Endothelial cell of umbilical vein (primary cell): ENCODE measurements around the gene PIP4K2C. TPM values are rescaled to one million over a fixed set of nuclear protein-coding genes. Genes with fewer than 3 reads are reported as not detected.

Experiments used
- BruUV-seq: library from RNA; stranded (reverse); fragments of 400-500 nt; replicated peaks from 2 replicates; lab custom pipeline; 2021; lab: Mats Ljungman, UMichigan
- CTCF ChIA-PET: fragments of 300-600, 350-600 bp; sonication (Branson Sonifier 250); formaldehyde crosslinking; loops from one replicate; lab custom pipeline; 2021; ENCODE audit warnings: antibody characterized with exemption, inconsistent platforms; lab: Charles Lee
- POLR2A ChIA-PET: fragments of 300-600, 350-600 bp; sonication (Branson Sonifier 250); formaldehyde crosslinking; loops from one replicate; lab custom pipeline; 2021; ENCODE audit warnings: antibody characterized with exemption, inconsistent platforms; lab: Charles Lee
- DNase-seq: peaks from one replicate; pipeline ENCODE4 v3.0.0-alpha.2; 2011; ENCODE audit warnings: low read depth, low spot score
- FAIRE-seq: peaks from 2 replicates; lab custom pipeline; 2011; peaks lifted over from hg19 to GRCh38; lab: Jason Lieb, UNC
- H2AFZ ChIP-seq: 2 replicates; pipeline ENCODE4 v1.6.0; 2012; ENCODE audit warnings: low read depth, low read length, control low read depth, inconsistent platforms
- H3K27ac ChIP-seq: 2 replicates; pipeline ENCODE4 v1.5.1; 2011; ENCODE audit warnings: low read depth, mild to moderate bottlenecking, control low read depth, low read length, moderate library complexity; ENCODE audit not compliant: insufficient read depth
- H3K27me3 ChIP-seq, 2 experiments: 2 replicates each; pipeline versions ENCODE4 v1.6.0 to v1.6.1; 2011; ENCODE audit warnings: low read length in 2 of 2, mixed read lengths in 1 of 2; ENCODE audit not compliant: control insufficient read depth in 2 of 2, insufficient read depth in 2 of 2
- H3K36me3 ChIP-seq, 2 experiments: 2 replicates in 1 of 2; 3 replicates in 1 of 2; pipeline ENCODE4 v1.5.1; 2011; ENCODE audit warnings: low read length in 2 of 2, mild to moderate bottlenecking in 1 of 2, moderate library complexity in 1 of 2; ENCODE audit not compliant: control insufficient read depth in 2 of 2, insufficient read depth in 2 of 2; ENCODE audit errors: extremely low read depth in 1 of 2
- H3K4me1 ChIP-seq: 3 replicates; pipeline ENCODE4 v1.5.1; 2011; ENCODE audit warnings: mild to moderate bottlenecking, low read length; ENCODE audit not compliant: control insufficient read depth, insufficient read depth; ENCODE audit errors: extremely low read depth
- H3K4me2 ChIP-seq: 2 replicates; pipeline ENCODE4 v1.6.1; 2011; ENCODE audit warnings: low read length, control low read depth, mixed read lengths; ENCODE audit not compliant: insufficient read depth
- H3K4me3 ChIP-seq, 3 experiments: fragments of 200-600 bp in 1 of 3; sonication (generic), shearing (Covaris generic) in 1 of 3; replicated peaks in 1 of 3; 2 replicates each; pipeline ENCODE4 v1.5.1; 2011 to 2016; ENCODE audit warnings: control low read depth in 3 of 3, low read length in 3 of 3, mild to moderate bottlenecking in 2 of 3, inconsistent platforms in 1 of 3, low read depth in 1 of 3, moderate library complexity in 1 of 3; ENCODE audit not compliant: insufficient read depth in 1 of 3
- H3K79me2 ChIP-seq: 2 replicates; pipeline ENCODE4 v1.6.0; 2012; ENCODE audit warnings: low read length, inconsistent platforms; ENCODE audit not compliant: control insufficient read depth, insufficient read depth
- H3K9ac ChIP-seq: replicated peaks from 2 replicates; pipeline ENCODE3; 2011; ENCODE audit warnings: low read length, control low read depth; ENCODE audit not compliant: insufficient read depth; ENCODE audit errors: extremely low read depth
- H3K9me1 ChIP-seq: replicated peaks from 3 replicates; pipeline ENCODE4 v1.6.0; 2011; ENCODE audit warnings: mild to moderate bottlenecking, low read length; ENCODE audit not compliant: control insufficient read depth, insufficient read depth; ENCODE audit errors: extremely low read depth
- H3K9me3 ChIP-seq: replicated peaks from 2 replicates; pipeline ENCODE4 v1.5.1; 2012; ENCODE audit warnings: low read length, inconsistent platforms; ENCODE audit not compliant: control insufficient read depth, insufficient read depth
- H4K20me1 ChIP-seq: replicated peaks from 2 replicates; pipeline ENCODE3; 2011; ENCODE audit warnings: mild to moderate bottlenecking, low read length; ENCODE audit not compliant: control insufficient read depth, insufficient read depth; ENCODE audit errors: extremely low read depth
- EZH2 ChIP-seq: IDR thresholded peaks from 2 replicates; pipeline ENCODE4 v1.6.1; 2012; ENCODE audit warnings: borderline replicate concordance, low read depth, mild to moderate bottlenecking, moderate library complexity, low read length, inconsistent platforms; ENCODE audit not compliant: severe bottlenecking
- FOS ChIP-seq: IDR thresholded peaks from 2 replicates; pipeline ENCODE4 v1.6.1; 2011; ENCODE audit warnings: mild to moderate bottlenecking, low read length, moderate library complexity, borderline replicate concordance; ENCODE audit not compliant: insufficient read depth
- GATA2 ChIP-seq: IDR thresholded peaks from 2 replicates; pipeline ENCODE4 v1.7.0; 2011; ENCODE audit warnings: low read depth, mild to moderate bottlenecking, moderate library complexity, mixed read lengths, low read length; ENCODE audit not compliant: insufficient read length, insufficient read depth
- JUN ChIP-seq: IDR thresholded peaks from 2 replicates; pipeline ENCODE4 v1.6.1; 2011; ENCODE audit warnings: borderline replicate concordance, low read depth; ENCODE audit not compliant: insufficient read length, insufficient read depth
- MAX ChIP-seq: IDR thresholded peaks from 2 replicates; pipeline ENCODE4 v1.6.1; 2011; ENCODE audit not compliant: insufficient read depth, insufficient read length
- MYC ChIP-seq: IDR thresholded peaks from one replicate; pipeline ENCODE4 v1.6.1; 2011; ENCODE audit warnings: mild to moderate bottlenecking, low read depth, low read length
- POLR2A ChIP-seq: IDR thresholded peaks from 2 replicates; pipeline ENCODE4 v1.6.1; 2012; ENCODE audit warnings: low read depth, mild to moderate bottlenecking, control low read depth, low read length
- POLR2AphosphoS5 ChIP-seq: IDR thresholded peaks from 2 replicates; pipeline ENCODE4 v1.6.1; 2012; ENCODE audit warnings: low read depth, mild to moderate bottlenecking, control low read depth, low read length, moderate library complexity; ENCODE audit not compliant: insufficient read depth
- dilution Hi-C: fragments of 300-500 bp; cut with MboI; formaldehyde crosslinking; loops from one replicate; pipeline ENCODE4 v1.15.0; 2019; ENCODE audit warnings: low sequenced_read_pairs; ENCODE audit not compliant: extremely low pct_ligation_motif_present
- intact Hi-C: fragments of 100-400 bp; cut with micrococcal nuclease; formaldehyde crosslinking; loops from one replicate; pipeline ENCODE4 v1.10.0; 2022
- polyA plus RNA-seq, 4 experiments: library from polyadenylated mRNA; depleted of rRNA in 3 of 4; stranded (reverse) in 3 of 4; unstranded in 1 of 4; fragments of >200 nt; gene quantifications; 2 replicates each; pipeline versions ENCODE4 v1.2.1 to v1.2.3, GENCODE V29; 2011 to 2012; ENCODE audit warnings: missing spikeins in 1 of 4
- total RNA-seq: library from RNA; stranded (reverse); gene quantifications from 2 replicates; pipeline ENCODE4 v1.2.3, GENCODE V29; 2021
- TF ChIP-seq, protein P1 (sequence below), 2 donors: IDR thresholded peaks; 1 replicate in 1 of 2; 2 replicates in 1 of 2; pipeline ENCODE4 v1.5.1; 2011; ENCODE audit warnings: low read length in 2 of 2, mild to moderate bottlenecking in 2 of 2, moderate library complexity in 2 of 2, control low read depth in 1 of 2, inconsistent platforms in 1 of 2, low read depth in 1 of 2; ENCODE audit not compliant: insufficient read depth in 1 of 2; ENCODE audit errors: extremely low read depth in 1 of 2

PIP4K2C gene
- total and polyA plus RNA-seq, 2 donors (not counting 3 experiments of a cell fraction or from before 2014, with no cell fraction given): 10.5 to 11.5 TPM

DNA sequence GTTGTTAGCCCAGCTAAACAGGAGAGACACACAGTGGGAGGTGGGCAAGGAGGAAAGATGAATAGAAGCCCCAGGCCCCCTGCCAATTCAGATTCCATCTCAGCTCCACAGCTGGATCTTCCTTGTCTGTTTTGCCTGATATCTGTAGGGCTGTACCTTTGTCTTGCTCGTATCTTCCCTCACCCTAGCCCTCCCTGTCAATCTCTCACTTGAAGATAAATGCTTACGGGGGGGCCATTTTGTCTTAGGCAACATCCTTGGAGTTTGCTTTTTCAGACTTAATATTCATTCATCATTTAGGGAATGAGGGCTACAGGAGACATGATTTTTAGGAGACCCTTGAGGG lies 38.7 kb upstream of the PIP4K2C start:
- Histone ChIP-seq H3K9me3 (no peaks in the 10 kb centered on the region), H4K20me1 (no peaks in the 10 kb centered on the region), H3K79me2 (no peaks in the 10 kb centered on the region), H3K27ac (no peak overlapping the region), H3K9ac (no peak overlapping the region), H2AFZ (no peak overlapping the region), H3K9me1 (no peaks in the 10 kb centered on the region), H3K27me3 (peaks cover 51 to 52% of the 10 kb centered on the region in 2 experiments), H3K4me1 (no peaks in the 10 kb centered on the region), H3K4me2 (no peak overlapping the region), H3K4me3 (no peak overlapping the region), H3K36me3 (no peaks in the 10 kb centered on the region)
- CTCF ChIA-PET: interaction anchor here (2.0 kb wide), 1 partner anchor 31 kb away, joined by 6 read pairs; no protein-coding TSS in a partner anchor
- no TSS peak for BruUV-seq
- dilution Hi-C loops: no loop called here
- DNase-seq: no peak
- FAIRE-seq: no peak
- TF ChIP-seq, protein P1, sequence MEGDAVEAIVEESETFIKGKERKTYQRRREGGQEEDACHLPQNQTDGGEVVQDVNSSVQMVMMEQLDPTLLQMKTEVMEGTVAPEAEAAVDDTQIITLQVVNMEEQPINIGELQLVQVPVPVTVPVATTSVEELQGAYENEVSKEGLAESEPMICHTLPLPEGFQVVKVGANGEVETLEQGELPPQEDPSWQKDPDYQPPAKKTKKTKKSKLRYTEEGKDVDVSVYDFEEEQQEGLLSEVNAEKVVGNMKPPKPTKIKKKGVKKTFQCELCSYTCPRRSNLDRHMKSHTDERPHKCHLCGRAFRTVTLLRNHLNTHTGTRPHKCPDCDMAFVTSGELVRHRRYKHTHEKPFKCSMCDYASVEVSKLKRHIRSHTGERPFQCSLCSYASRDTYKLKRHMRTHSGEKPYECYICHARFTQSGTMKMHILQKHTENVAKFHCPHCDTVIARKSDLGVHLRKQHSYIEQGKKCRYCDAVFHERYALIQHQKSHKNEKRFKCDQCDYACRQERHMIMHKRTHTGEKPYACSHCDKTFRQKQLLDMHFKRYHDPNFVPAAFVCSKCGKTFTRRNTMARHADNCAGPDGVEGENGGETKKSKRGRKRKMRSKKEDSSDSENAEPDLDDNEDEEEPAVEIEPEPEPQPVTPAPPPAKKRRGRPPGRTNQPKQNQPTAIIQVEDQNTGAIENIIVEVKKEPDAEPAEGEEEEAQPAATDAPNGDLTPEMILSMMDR (IDR thresholded peaks at IDR 0.05; ENCODE audit: extremely low read depth in 1 of 2, insufficient read depth in 1 of 2, low read depth in 1 of 2, low read length in 2 of 2): no peak
- TF ChIP-seq POLR2AphosphoS5 (no peak), FOS (no peak), GATA2 (no peak), MYC (no peak), MAX (no peak), POLR2A (no peak), EZH2 (no peak), JUN (no peak)
- POLR2A ChIA-PET: no interaction called here
- intact Hi-C loops: no loop called here
